K562 (cell line): ENCODE measurements around the gene HEPACAM. TPM values are rescaled to one million over a fixed set of nuclear protein-coding genes. Genes with fewer than 3 reads are reported as not detected.

Experiments
- ATAC-seq: fragments of 200-7000 bp; cut with Tn5 transposase; 3 replicates; pipeline ENCODE4 v1.9.1; 2020; ENCODE audit warnings: moderate library complexity
- BruUV-seq: library from RNA; stranded (reverse); fragments of 400-500 nt; replicated peaks from 2 replicates; lab custom pipeline; 2021; lab: Mats Ljungman, UMichigan
- CTCF ChIA-PET: fragments of 300-600 bp; formaldehyde crosslinking; extraction: SDS; loops from one replicate; lab custom pipeline; 2021; ENCODE audit warnings: low intra/inter-chr PET ratio; lab: Yijun Ruan, JAX
- POLR2A ChIA-PET: fragments of 300-600, 350-650 bp; sonication (Branson Sonifier 250); formaldehyde crosslinking; extraction: SDS; loops from one replicate; lab custom pipeline; 2021; ENCODE audit warnings: antibody characterized with exemption, inconsistent platforms; lab: Yijun Ruan, JAX
- DNase-seq, 4 experiments: peaks; one replicate each; pipeline versions ENCODE4 v3.0.0 to v3.0.0-alpha.2; 2011 to 2018; ENCODE audit warnings: low spot score in 3 of 4, mixed read lengths in 3 of 4; ENCODE audit errors: extremely low read depth in 1 of 4
- FAIRE-seq: peaks from 2 replicates; lab custom pipeline; 2011; peaks lifted over from hg19 to GRCh38; lab: Jason Lieb, UNC
- H2AFZ ChIP-seq: 2 replicates; pipeline ENCODE4 v1.6.0; 2011; ENCODE audit warnings: low read depth, low read length, control low read depth, inconsistent platforms
- H3K27ac ChIP-seq: fragments of 200-600 bp; 3 replicates; pipeline ENCODE4 v1.8.0; 2011; ENCODE audit warnings: low read depth, mild to moderate bottlenecking, control low read depth, inconsistent platforms, low read length, moderate library complexity, mixed read lengths; ENCODE audit errors: extremely low read depth
- H3K27me3 ChIP-seq, 2 experiments: fragments of 300-600 bp in 1 of 2; 2 replicates in 1 of 2; 3 replicates in 1 of 2; pipeline versions ENCODE4 v1.6.0 to v1.8.0; 2011; ENCODE audit warnings: inconsistent platforms in 2 of 2, low read length in 2 of 2, mild to moderate bottlenecking in 1 of 2, mixed read lengths in 1 of 2, moderate library complexity in 1 of 2; ENCODE audit not compliant: control insufficient read depth in 2 of 2, insufficient read depth in 2 of 2
- H3K36me3 ChIP-seq: fragments of 300-600 bp; 3 replicates; pipeline ENCODE4 v1.8.0; 2011; ENCODE audit warnings: mild to moderate bottlenecking, low read length, inconsistent platforms; ENCODE audit not compliant: control insufficient read depth, insufficient read depth
- H3K4me1 ChIP-seq, 2 experiments: fragments of 200-600 bp in 1 of 2; replicated peaks in 1 of 2; 2 replicates in 1 of 2; 3 replicates in 1 of 2; pipeline versions ENCODE4 v1.5.1 to v1.8.0; 2011; ENCODE audit warnings: inconsistent platforms in 2 of 2, low read length in 2 of 2, mild to moderate bottlenecking in 1 of 2, mixed read lengths in 1 of 2, moderate library complexity in 1 of 2; ENCODE audit not compliant: control insufficient read depth in 2 of 2, insufficient read depth in 2 of 2
- H3K4me2 ChIP-seq: 2 replicates; pipeline ENCODE4 v1.6.1; 2011; ENCODE audit warnings: low read length, control low read depth, inconsistent platforms, mixed read lengths; ENCODE audit not compliant: insufficient read depth
- H3K4me3 ChIP-seq: fragments of 200-600 bp; sonication (generic), shearing (Covaris generic); 2 replicates; pipeline ENCODE4 v1.5.1; 2016; ENCODE audit warnings: control low read depth, inconsistent platforms
- H3K79me2 ChIP-seq: fragments of 200-600 bp; 3 replicates; pipeline ENCODE4 v1.8.0; 2011; ENCODE audit warnings: low read length, inconsistent platforms; ENCODE audit not compliant: control insufficient read depth, insufficient read depth
- H3K9ac ChIP-seq, 2 experiments: 2 replicates each; pipeline versions ENCODE4 v1.6.0 to v1.6.1; 2011; ENCODE audit warnings: low read depth in 2 of 2, low read length in 2 of 2, control low read depth in 1 of 2, inconsistent platforms in 1 of 2, mild to moderate bottlenecking in 1 of 2, mixed read lengths in 1 of 2; ENCODE audit not compliant: insufficient read depth in 1 of 2
- H3K9me1 ChIP-seq: one replicate; pipeline ENCODE4 v1.6.0; 2011; ENCODE audit warnings: inconsistent platforms, mild to moderate bottlenecking, low read length, moderate library complexity; ENCODE audit not compliant: control insufficient read depth, insufficient read depth
- H3K9me3 ChIP-seq: replicated peaks from 2 replicates; pipeline ENCODE4 v1.5.1; 2011; ENCODE audit warnings: low read depth, low read length, inconsistent platforms; ENCODE audit not compliant: control insufficient read depth, insufficient read depth
- H4K20me1 ChIP-seq: replicated peaks from 2 replicates; pipeline ENCODE4 v1.6.1; 2011; ENCODE audit warnings: low read length, inconsistent platforms, mixed read lengths; ENCODE audit not compliant: control insufficient read depth, insufficient read depth
- CTBP1 ChIP-seq: fragments of 450-650 bp; IDR thresholded peaks from 2 replicates; pipeline ENCODE4 v1.6.1; 2016; ENCODE audit warnings: borderline replicate concordance
- CTCFL ChIP-seq: IDR thresholded peaks from 2 replicates; pipeline ENCODE4 v1.6.1; 2011; ENCODE audit warnings: borderline replicate concordance, low read depth, mild to moderate bottlenecking, moderate library complexity, low read length; ENCODE audit not compliant: insufficient read depth, poor library complexity, severe bottlenecking
- ESRRB ChIP-seq: fragments of 250-450 bp; sonication (Bioruptor Pico); IDR thresholded peaks from 2 replicates; pipeline ENCODE4 v1.5.0; 2020; ENCODE audit warnings: mild to moderate bottlenecking, moderate library complexity, borderline replicate concordance
- HDAC6 ChIP-seq: IDR thresholded peaks from 2 replicates; pipeline ENCODE4 v1.6.1; 2012; ENCODE audit warnings: low read depth, mild to moderate bottlenecking, control low read depth, inconsistent platforms, low read length, moderate library complexity
- MLX ChIP-seq, 2 experiments: fragments of 450-650 bp in 1 of 2; sonication (generic) in 1 of 2; formaldehyde crosslinking; conservative IDR thresholded peaks; 2 replicates each; pipeline versions ENCODE4 v1.4.0 to v1.8.1; 2020 to 2022; ENCODE audit warnings: mild to moderate bottlenecking in 1 of 2, missing genetic modification reagents in 1 of 2
- PTTG1 ChIP-seq: fragments of 450-650 bp; IDR thresholded peaks from 2 replicates; pipeline ENCODE4 v1.6.1; 2016; ENCODE audit warnings: low read depth, mild to moderate bottlenecking, missing genetic modification characterization, missing compliant biosample characterization
- ZNF586 ChIP-seq: fragments of 450-650 bp; formaldehyde crosslinking; conservative IDR thresholded peaks from 2 replicates; pipeline ENCODE4 v1.4.0; 2020; ENCODE audit warnings: mild to moderate bottlenecking, moderate library complexity
- ZNF589 ChIP-seq: fragments of 200-800 bp; sonication (Bioruptor generic); IDR thresholded peaks from 2 replicates; pipeline ENCODE4 v1.6.1; 2016; ENCODE audit warnings: low read depth, missing genetic modification characterization, missing compliant biosample characterization
- WGBS: fragments of 100-300 bp; shearing (Covaris generic); methylation state at CpG from one replicate; pipeline ENCODE4 v1.1.6; 2016; ENCODE audit warnings: low coverage, mixed read lengths; ENCODE audit not compliant: insufficient coverage; ENCODE audit errors: missing lambda C conversion rate; 5-methylcytosine and 5-hydroxymethylcytosine counted together
- in situ Hi-C: fragments of 300-500 bp; cut with MboI; formaldehyde crosslinking; loops from 4 replicates; pipeline ENCODE4 v1.15.0; 2018; ENCODE audit warnings: inconsistent platforms, mixed read lengths
- intact Hi-C: fragments of 100-400 bp; cut with micrococcal nuclease; formaldehyde crosslinking; loops from 2 replicates; pipeline ENCODE4 v1.14.2; 2022
- polyA plus RNA-seq, 8 experiments: library from polyadenylated mRNA; depleted of rRNA in 4 of 8; stranded (reverse) in 5 of 8; unstranded in 3 of 8; fragments of >200 nt; fragmentation: Nextera tagmentation in 2 of 8; fragmentation: Illumina TruSeq in 1 of 8; extraction: Ambion mirVana in 2 of 8; extraction: Trizol in 1 of 8; gene quantifications; 2 replicates each; pipeline versions ENCODE4 v1.2.1 to v1.2.3, GENCODE V29; 2011 to 2014; ENCODE audit warnings: inconsistent platforms in 1 of 8, missing spikeins in 1 of 8
- total RNA-seq, 7 experiments: library from RNA; depleted of rRNA in 6 of 7; stranded (reverse); fragments of >200 nt in 6 of 7; fragmentation: Illumina TruSeq in 2 of 7; extraction: Trizol in 2 of 7; gene quantifications; 2 replicates each; pipeline versions ENCODE4 v1.2.1 to v1.2.3, GENCODE V29; 2011 to 2021; ENCODE audit warnings: low replicate concordance in 1 of 7
- TF ChIP-seq, protein P1 (sequence below): fragments of 250-450 bp; sonication (Bioruptor Pico); IDR thresholded peaks from 2 replicates; pipeline ENCODE4 v1.5.0; 2021; ENCODE audit warnings: mild to moderate bottlenecking, borderline replicate concordance
- TF ChIP-seq, protein P2 (sequence below): sonication (generic); formaldehyde crosslinking; IDR thresholded peaks from 2 replicates; pipeline ENCODE4 v1.8.0; 2022; ENCODE audit warnings: missing genetic modification reagents, mild to moderate bottlenecking, borderline replicate concordance

The HEPACAM gene
- total and polyA plus RNA-seq, 9 of the 15 experiments (the other 6 are each of a cell fraction or from before 2014, with no cell fraction given) = not detected

DNA sequence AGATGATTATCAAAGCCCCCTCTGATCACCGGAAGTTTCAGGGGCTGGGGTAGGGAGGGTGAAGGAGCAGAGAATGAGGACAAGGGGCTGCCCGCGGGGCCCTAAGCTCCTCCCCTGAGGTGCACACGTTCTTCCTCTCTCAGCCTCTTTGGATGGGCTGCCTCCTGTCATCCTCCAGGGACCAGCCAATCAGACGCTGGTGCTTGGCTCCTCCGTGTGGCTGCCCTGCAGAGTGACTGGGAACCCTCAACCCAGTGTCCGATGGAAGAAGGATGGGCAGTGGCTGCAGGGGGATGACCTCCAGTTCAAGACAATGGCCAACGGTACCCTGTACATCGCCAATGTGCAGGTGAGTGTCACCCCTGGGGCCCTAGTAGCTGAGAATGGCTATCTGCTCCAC lies 63.1 kb downstream of the HEPACAM start (continued):
- peak; percentile 67 for TF ChIP-seq CTCFL

DNA sequence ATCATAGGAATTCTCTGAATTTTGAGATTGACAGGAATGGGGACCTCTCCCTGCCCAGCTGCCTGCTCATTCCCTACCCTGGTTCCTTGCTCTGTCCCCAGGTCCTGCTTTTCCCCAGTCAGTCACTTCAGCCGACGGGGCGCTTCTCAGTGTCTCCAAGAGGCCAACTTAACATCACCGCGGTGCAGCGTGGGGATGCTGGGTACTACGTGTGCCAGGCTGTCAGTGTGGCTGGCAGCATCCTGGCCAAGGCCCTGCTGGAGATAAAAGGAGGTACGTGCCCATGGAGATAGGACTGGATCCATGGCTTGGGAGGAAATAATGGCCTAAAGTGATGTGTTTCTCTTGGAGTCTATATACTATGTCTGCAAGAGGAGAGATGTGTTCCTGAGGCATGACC lies 63.6 kb downstream of the HEPACAM start:
- Histone ChIP-seq H2AFZ (no peak overlapping the region), H3K9ac (no peak overlapping the region), H3K9me1 (no peaks in the 10 kb centered on the region), H3K27ac (no peak overlapping the region), H3K36me3 (no peaks in the 10 kb centered on the region), H3K9me3 (no peaks in the 10 kb centered on the region), H3K4me3 (no peak overlapping the region), H3K79me2 (no peaks in the 10 kb centered on the region), H3K4me2 (no peak overlapping the region), H3K27me3 (peaks cover 22 to 72% of the 10 kb centered on the region in 2 experiments; a peak in 4 of 5 replicates), H3K4me1 (peaks cover 0 to 20% of the 10 kb centered on the region in 2 experiments; a peak in 3 of 5 replicates), H4K20me1 (no peaks in the 10 kb centered on the region)
- intact Hi-C loops (no loop called here), in situ Hi-C loops (loop anchor here (25.0 kb wide), 1 partner anchor 810 kb away; no protein-coding TSS in a partner anchor)
- no peak for FAIRE-seq
- BruUV-seq = no TSS peak
- no peak for ATAC-seq
- DNase-seq = no peak
- ChIA-PET POLR2A (no interaction called here), CTCF (no interaction called here)
- WGBS = 0% methylated on average over 5 of the region's 8 CpGs
- TF ChIP-seq HDAC6 = no peak
- TF ChIP-seq CTBP1 = no peak
- no peak for TF ChIP-seq ZNF586 (CRISPR knock-in tag)
- TF ChIP-seq MLX (CRISPR knock-in tag; conservative IDR thresholded peaks at IDR 0.05) = no peak
- TF ChIP-seq, protein P1, sequence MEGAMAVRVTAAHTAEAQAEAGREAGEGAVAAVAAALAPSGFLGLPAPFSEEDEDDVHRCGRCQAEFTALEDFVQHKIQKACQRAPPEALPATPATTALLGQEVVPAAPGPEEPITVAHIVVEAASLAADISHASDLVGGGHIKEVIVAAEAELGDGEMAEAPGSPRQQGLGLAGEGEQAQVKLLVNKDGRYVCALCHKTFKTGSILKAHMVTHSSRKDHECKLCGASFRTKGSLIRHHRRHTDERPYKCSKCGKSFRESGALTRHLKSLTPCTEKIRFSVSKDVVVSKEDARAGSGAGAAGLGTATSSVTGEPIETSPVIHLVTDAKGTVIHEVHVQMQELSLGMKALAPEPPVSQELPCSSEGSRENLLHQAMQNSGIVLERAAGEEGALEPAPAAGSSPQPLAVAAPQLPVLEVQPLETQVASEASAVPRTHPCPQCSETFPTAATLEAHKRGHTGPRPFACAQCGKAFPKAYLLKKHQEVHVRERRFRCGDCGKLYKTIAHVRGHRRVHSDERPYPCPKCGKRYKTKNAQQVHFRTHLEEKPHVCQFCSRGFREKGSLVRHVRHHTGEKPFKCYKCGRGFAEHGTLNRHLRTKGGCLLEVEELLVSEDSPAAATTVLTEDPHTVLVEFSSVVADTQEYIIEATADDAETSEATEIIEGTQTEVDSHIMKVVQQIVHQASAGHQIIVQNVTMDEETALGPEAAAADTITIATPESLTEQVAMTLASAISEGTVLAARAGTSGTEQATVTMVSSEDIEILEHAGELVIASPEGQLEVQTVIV (CRISPR knock-in tag) = no peak
- no peak for TF ChIP-seq PTTG1 (tag)
- TF ChIP-seq ZNF589 (CRISPR knock-in tag) = no peak
- TF ChIP-seq ESRRB (CRISPR knock-in tag) = no peak
- TF ChIP-seq, protein P2, sequence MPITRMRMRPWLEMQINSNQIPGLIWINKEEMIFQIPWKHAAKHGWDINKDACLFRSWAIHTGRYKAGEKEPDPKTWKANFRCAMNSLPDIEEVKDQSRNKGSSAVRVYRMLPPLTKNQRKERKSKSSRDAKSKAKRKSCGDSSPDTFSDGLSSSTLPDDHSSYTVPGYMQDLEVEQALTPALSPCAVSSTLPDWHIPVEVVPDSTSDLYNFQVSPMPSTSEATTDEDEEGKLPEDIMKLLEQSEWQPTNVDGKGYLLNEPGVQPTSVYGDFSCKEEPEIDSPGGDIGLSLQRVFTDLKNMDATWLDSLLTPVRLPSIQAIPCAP = no peak
